Right ventricle myocardium inferior (tissue), 1 donor: Measurements from ENCODE around the gene BAIAP2L2. TPM values are rescaled to one million over a fixed set of nuclear protein-coding genes. Genes with fewer than 3 reads are reported as not detected.

Experiments
- ATAC-seq: fragments of 200-7000 bp; cut with Tn5 transposase; one replicate; pipeline ENCODE4 v1.9.1; 2020; ENCODE audit warnings: mild to moderate bottlenecking, moderate library complexity
- DNase-seq: peaks from one replicate; pipeline ENCODE4 v3.0.0; 2021; ENCODE audit errors: missing footprints
- intact Hi-C: fragments of 100-400 bp; cut with DNase I; formaldehyde crosslinking; loops from one replicate; pipeline ENCODE4 v1.11.0; 2022
- total RNA-seq: library from RNA; stranded (reverse); fragmentation: NEBNext Ultra II Directional; extraction: Animal tissue kit (Norgen Biotek cat#: 25700); gene quantifications from one replicate; pipeline ENCODE4 v1.2.1, GENCODE V29; 2021
- donor health status: DM: no; HTN: yes; CAD: no; lungs with severe emphysema.

Gene BAIAP2L2
- total RNA-seq, 1 donor from 2014 or later = 0.30 TPM

DNA sequence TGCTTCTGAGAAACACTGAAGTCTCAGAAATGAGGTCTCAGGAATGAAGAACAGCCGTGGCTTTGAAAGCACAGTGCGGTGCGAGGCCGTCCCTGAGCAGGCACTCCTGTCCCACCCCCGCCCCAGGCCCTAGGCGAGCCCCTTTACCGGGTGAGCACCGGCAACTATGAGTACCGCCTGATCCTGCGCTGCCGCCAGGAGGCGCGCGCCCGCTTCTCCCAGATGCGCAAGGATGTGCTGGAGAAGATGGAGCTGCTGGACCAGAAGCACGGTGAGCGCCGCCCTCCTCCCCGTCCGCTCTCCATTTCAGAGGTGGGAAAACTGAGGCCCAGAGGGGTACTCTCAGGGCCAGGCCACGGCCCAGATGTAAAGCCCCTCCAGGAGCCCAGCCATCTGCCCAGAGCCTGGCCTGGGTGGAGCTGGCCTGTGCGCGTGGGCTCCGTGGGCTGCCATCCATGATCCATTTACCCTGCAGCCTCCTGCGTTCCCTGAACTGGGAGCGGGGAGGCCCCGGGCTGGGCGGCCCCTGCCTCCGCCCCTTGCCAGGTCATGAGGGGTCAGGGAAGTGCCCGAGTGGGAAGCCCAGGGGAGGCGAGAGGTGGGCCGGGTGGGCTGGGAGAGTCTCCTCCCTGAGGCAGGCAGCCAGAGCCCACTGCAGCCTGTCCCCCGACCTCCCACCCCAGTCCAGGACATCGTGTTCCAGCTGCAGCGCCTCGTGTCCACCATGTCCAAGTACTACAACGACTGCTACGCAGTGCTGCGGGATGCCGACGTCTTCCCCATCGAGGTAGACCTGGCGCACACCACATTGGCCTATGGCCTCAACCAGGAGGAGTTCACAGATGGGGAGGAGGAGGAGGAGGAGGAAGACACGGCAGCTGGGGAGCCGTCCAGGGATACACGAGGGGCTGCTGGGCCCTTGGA is 36.0 kb downstream of the BAIAP2L2 start:
- intact Hi-C loops = no loop called here
- no peak for ATAC-seq
- peak; percentile 37 for DNase-seq

DNA sequence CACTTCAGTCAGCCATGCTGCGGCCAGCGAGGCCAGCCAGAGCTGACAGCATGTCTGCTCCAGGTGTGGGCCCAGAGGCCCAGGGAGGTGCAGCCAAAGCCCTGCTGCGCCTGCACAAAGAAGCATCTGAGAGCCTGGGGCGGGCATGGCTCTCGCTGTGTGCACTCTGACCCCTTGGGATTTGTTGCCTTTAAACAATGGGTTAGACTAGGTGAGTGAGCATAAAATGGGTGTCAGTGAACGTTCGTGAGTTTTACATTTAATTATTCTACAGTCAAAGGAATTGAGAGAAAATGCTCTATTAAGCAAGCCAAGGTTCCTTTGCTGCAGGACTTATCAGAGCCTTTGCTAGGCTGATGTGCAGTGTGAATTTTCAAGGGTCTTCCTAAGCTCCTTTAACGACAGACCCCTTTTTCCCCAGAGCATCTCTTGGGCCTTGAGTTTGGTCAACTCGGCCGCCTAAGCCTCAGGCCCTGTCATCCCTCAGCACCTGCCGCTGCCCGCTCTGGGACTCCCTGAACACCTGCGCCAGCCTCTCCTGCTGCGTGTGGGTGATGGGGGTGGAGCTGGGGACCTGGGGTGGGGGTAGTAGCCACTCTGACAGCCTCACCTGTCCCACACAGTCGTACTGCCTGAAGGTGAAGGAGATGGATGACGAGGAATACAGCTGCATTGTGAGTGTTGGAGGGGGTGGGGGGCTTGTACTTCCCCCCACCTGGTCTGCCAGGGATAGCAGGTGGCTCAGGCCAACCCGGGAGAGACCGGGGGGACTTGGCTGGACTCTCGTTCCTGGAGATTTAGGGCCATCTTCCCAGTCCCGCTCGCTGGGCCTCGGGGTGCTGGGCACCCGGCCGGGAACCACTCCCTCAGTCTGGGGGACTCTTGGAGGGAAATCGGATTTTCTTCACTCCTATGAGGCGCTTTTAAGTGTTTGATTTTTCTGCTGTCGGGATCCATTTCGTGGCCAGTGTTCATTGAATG is 37.0 kb downstream of the BAIAP2L2 start:
- DNase-seq (no peak), ATAC-seq (no peak)
- intact Hi-C loops = no loop called here

DNA sequence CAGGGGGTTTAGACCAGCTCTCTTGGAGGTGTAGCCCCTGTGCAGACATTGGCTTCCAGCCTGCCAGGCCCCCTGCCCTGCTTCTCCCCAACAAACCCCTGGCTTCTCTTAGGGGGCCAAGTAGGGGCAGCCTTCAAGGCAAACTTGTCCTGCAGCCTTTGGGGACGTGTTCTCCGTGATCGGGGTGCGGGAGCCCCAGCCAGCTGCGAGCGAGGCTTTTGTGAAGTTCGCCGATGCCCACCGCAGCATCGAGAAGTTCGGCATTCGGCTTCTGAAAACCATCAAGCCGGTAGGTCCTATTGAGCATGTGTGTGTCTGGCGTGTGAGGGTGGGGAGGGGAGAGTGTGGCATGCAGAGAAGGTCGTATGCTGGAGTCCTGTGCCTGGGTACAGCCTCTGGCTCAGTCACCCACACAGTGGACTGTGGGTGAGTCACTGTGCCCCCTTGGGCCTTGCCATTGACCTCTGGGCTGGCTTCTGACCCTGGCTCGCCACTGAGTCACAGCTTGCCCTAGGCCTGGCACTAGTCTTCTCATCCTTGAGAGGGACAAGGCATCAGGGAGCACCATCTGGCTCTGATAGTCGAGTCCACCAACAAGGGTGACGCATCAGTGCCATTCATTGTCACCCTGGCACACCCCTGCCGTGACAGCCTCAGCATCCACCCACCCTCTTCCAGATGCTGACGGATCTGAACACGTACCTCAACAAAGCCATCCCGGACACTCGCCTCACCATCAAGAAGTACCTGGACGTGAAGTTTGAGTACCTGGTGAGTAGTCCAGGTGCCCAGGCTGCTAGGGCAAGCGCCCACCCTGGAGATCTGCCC is 37.9 kb downstream of the BAIAP2L2 start:
- ATAC-seq = no peak
- intact Hi-C loops = no loop called here
- no peak for DNase-seq

DNA sequence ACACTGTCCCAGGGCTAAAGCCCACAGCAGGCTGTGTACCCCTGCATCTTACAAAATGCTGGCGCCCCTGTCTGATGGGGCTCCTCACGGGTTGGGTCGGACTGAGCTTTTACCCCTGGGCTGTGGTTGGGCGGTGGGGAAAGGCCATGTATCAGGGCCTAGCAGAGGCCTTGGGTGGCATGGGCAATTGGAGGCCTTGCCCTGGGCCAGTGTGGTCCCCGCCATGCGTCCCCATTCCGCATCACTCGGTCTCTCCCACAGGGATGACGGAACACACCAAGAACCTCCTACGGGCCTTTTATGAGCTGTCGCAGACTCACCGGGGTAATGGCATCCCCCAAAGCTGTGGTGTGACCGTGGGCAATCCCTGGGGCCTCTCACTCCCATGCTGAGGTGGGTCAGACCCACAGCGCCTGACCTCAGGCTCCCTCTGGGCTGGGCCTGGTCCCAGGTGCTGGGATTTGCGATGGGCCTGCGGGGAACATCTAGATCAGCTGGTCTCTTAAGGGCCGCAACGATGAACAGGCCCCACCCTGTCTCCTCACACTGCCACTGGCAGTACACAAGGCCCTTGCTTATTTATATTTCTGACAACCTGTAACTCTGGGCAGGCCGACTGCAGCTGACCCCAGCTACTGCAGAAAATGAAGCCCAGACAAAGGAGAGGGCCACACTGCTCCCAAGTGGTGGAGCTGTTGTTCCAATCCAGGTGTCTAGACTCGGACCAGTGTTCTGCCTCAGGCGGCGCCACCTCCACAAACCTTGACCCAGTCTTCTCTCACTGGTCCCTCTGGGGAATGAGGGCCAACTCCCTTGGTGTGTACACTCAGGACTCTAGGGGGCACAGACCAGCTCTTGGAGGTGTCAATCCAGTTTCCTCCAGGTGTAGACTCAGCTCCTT is 38.8 kb downstream of the BAIAP2L2 start:
- intact Hi-C loops = no loop called here
- no peak for ATAC-seq
- DNase-seq = no peak

DNA sequence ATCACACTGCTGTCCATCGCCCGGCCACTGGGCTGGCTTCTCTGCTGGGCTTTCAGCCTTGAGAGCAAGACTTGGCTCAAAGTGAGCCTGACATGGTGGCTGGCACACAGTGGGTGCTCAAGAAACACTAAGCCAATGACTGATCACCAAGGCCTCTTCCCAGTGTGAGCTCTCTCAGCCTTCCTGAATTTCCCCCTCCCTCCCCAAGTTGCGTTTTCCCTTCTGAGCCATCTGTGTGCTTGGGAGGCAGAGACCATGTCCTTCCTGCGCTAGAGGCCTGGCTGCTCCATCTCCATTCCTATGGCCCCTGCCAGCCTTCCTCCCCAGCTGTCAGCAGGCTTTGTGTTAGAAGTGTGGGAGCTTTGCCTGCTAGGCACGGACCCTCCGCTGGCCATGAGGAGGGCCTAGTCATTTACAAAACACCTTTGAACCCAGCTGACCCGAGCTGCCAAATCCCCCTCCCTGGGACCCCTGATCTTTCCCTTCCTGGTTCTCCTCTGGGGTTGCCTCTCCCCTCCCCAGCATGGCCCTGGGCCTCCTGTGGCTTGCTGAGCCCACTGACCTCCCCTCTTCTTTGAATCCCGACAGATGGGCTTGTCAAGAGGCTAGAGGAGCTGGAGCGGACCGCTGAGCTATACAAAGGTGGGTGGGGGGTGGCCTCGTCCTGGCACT is 40.1 kb downstream of the BAIAP2L2 start:
- no peak for DNase-seq
- intact Hi-C loops = no loop called here

DNA sequence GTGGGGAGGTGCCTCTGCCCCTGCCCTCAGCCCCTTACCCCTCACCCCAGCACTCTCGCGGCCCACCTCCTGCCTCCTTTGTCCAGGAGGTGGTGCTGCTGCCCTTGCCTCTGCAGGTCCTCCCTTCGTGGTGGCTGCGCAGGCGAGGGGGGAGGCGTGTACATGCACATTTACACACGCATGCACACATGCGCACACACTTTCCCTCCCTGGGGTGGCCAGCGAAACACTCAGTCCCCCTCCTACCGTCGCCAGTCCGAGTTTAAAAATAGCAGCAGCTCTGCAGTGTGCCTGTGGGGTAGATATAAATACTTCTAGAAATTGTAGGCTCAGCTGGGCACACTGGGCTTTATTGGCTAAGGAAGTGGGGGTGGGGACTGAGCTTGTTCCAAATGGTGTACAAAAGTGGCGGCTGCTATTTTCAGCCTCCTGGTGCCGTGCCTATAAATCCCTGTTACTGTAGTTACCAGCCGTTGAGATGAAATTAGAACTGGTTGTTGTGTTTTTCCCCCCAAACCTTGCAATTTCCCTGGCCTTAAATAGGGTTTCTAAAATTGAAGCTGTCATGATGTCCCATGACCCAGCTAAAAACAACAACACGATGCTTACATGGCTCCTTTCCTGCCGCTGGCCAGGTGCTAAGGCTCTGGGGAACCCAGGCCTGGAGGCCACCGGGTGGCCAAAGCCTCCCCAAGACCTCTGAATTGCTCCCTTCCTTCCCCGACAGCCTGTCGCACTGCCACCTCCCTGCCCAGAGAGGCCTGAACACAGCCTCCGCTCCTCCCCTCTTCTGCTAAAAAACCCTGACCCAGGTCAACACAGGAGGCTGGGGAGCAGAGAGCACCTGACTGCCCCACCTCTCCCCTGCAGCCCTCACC is 40.9 kb downstream of the BAIAP2L2 start:
- intact Hi-C loops = no loop called here
- peak; percentile 87 for DNase-seq

More for the DNA sequence above, 40.1 kb downstream of the BAIAP2L2 start:
- ATAC-seq = no peak

DNA sequence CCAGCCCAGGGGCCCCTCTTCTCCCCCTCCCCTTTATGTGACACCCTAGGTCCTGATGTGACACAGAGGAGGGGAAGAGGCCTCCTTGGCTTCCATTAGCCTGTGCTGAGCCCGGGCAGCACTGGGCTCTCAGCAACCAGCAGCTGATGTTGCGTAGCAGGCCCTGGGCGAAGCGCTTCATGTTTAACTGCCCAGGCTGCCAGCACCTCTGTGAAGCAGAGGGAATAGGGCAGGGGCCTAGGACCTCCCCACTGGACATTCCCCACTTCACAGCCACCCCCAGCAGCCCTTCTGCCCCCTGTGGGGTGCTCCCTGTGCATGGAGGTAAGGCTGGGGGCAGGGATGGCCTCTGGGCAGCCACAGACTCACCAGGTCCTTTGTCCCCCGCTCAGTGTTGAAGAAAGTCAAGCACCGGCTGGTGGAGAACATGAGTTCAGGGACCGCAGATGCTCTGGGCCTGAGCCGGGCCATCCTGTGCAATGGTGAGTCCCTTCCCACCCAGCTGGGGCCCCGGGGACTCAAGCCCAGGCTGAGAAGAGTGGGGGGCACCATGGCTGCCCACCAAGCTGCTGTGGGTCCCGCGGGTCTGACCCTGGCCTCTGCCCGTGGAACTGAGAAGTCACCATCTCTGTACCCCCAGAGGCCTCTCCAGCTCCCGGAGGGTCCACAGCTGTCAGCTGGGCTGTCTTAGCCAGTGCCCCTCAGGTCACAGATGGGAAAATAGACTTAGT is 41.7 kb downstream of the BAIAP2L2 start:
- no peak for DNase-seq
- intact Hi-C loops = no loop called here
- no peak for ATAC-seq

More for the DNA sequence above, 40.9 kb downstream of the BAIAP2L2 start:
- peak; percentile 88 for ATAC-seq

DNA sequence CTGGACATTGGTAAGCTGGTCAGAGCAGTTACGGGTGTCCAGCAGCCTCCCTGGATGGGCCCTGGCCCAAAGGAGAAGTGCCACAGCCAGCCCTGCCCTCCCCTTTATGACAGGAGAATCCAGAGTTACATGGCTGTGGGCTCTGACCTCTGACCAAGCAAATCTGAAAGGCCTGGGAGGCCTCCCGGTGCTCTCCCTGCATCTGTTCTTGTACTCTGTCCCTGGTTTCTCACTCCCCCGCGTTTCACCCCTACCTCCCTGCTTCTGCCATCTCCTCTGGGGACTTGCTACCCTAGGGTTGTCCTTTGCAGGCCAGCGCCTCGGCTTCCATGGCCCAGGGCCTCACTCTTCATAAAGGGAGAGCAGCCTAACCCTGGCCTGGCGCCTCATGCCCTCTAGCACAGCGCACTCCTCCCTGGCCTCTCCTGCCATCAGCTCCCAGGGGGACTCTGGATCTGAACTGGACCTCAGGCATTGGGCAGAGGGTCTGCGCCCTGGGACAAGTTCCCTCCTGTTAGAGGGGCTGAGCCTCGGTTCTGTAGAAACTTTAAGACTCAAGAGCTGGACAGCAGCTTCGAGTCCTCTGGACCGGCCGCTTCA is 42.6 kb downstream of the BAIAP2L2 start:
- intact Hi-C loops = no loop called here
- DNase-seq (no peak), ATAC-seq (no peak)

DNA sequence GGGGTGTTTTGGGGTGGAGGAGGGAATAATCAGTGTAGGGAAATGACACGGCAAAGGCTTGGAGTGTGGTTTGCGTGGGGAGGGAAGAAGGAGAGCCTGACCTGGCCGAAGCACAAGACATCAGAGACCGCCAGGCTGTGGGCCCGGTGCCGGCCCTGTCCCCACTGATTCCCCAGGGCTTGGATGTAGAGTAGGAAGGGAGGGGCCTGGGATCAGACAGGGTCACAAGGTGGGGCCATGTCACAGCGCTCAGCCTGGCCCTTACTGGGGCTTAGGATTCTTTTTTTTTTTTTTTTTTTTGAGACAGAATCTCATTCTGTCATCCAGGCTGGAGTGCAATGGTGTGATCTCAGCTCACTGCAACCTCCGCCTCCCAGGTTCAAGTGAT is 43.5 kb downstream of the BAIAP2L2 start:
- intact Hi-C loops = no loop called here
- no peak for ATAC-seq
- no peak for DNase-seq

DNA sequence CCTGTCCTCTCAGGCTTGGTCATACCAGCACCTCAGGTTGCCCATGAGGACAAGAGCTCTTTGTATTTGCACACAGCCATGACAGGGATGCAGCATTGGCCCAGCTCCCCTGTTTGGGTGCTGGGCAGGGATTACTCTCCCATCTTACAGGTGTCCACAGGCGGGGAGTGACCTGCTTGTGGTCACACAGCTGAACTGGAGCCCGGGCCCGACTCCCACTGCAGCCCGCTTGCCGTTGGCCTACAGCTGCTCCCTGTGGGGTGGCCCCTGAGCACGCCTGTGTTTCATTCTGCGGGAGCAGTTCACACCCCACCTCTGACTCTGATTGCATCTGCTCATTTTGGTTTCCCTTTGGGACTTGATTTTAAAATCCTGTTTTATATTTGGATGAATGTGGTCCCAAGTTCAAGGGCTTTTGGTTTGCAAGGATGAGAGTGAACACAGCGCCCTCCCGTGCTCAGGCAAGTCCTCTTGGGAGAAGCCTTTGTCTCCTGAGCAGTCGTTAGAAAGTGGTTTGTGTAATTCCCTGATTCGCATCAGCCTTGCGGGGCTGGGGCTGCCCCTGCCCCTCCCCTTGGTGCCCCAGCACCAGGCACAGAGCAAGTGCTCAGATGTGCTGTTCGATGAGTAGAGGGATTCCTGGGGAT is 44.0 kb downstream of the BAIAP2L2 start:
- intact Hi-C loops = no loop called here
- no peak for DNase-seq
- no peak for ATAC-seq

DNA sequence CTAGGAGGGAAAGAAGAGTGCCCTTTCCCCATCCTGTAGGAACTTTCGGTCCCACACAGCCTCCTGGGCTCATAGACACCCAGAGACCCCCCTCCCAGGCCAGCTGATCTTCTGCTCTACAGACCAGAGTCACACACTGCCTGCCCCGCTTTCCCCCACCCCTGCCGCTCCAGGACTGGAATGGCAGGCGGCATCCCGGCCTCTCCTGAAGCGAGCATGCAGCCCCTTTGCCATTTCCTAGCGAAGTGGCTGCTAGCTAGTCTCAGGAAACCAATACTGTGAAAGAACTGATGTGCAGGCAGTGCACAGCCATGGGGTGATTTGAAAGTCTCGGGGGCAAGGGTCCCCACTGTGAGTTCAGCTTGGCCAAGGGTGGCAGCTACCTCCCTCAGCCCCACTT is 44.9 kb downstream of the BAIAP2L2 start:
- intact Hi-C loops = no loop called here
- ATAC-seq (no peak), DNase-seq (no peak)

DNA sequence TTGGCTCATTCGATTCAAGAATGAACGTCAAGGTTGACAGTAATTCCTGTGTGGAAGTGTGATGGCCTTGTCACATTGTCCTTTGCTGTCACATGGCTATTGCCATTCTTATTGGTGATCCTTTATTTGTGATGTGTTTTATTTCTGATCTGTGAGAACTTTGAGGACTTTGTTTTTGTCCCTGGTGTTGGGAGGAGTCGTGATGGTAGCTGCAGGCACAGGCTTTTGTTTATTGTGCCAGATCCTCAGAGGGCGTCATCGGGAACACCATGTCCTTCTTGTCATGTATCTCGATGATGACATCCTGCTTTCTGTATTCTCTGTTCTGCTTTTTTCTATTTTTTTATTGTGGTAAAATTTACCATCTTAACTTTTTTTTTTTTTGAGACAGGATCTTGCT is 47.7 kb downstream of the BAIAP2L2 start:
- intact Hi-C loops = no loop called here
- DNase-seq (no peak), ATAC-seq (peak; percentile 30)

DNA sequence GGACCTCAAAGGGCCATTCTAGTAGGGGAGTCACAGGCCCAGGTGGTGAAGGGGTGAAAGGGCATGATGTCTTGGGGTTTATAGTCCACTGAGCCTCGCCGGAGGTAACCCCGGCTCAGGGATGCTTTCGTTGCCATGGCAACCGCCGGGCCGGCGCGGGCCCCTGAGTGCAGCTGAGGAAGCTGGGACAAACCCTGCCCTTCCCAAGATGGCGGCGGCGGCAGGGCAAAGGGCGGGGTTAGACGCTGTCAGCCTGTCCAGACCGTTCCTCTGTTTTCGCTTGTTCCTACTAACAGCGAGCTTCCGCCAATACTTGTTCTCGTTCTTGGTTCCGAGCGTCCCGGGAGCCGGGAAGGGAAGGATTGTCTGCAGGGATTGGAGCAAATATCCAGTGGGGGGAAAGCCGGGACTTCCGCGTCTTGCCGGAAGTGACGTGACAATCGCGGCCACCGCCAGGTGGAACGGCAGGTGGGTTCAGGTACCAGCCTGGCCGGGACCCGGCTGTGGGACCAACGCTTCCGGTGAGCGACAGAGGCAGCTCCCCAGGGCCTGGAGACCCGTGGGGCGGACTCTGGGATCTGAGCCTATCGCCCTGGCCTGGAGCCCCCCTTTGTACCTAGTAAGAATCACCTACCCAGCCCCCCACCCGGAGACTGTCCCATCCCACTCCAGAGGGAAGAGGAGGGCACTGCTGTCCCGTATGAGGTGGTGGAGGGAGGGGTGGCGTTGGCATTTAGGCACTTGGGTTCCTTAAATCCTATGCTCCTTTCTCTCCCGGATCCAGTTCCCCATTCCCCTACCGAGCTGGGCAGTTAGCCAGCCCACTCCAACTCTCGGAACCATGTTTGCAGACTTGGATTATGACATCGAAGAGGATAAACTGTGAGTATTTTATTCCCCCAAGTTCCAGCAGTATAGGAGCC is 53.3 kb downstream of the BAIAP2L2 start, which contains the start of gene PICK1:
TSS of gene PICK1 (plus strand) at position 436 of the 923 bp plus-strand sequence. CDS start at position 842, 406 bp downstream.
- DNase-seq (peak; percentile 89), ATAC-seq (peak; percentile 90)
- intact Hi-C loops = loop anchor here (5.0 kb wide), 1 partner anchor 450 kb away; the partner anchor contains the start of gene DDX17
